ENCODE measurements around the gene PPP1R7.

- no peak for TF ChIP-seq EP300 (IDR thresholded peaks at IDR 0.05)
- TF ChIP-seq, protein P1, sequence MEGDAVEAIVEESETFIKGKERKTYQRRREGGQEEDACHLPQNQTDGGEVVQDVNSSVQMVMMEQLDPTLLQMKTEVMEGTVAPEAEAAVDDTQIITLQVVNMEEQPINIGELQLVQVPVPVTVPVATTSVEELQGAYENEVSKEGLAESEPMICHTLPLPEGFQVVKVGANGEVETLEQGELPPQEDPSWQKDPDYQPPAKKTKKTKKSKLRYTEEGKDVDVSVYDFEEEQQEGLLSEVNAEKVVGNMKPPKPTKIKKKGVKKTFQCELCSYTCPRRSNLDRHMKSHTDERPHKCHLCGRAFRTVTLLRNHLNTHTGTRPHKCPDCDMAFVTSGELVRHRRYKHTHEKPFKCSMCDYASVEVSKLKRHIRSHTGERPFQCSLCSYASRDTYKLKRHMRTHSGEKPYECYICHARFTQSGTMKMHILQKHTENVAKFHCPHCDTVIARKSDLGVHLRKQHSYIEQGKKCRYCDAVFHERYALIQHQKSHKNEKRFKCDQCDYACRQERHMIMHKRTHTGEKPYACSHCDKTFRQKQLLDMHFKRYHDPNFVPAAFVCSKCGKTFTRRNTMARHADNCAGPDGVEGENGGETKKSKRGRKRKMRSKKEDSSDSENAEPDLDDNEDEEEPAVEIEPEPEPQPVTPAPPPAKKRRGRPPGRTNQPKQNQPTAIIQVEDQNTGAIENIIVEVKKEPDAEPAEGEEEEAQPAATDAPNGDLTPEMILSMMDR (IDR thresholded peaks at IDR 0.05), result no peak
- TF ChIP-seq POLR2A (IDR thresholded peaks at IDR 0.05), result no peak
- TF ChIP-seq POLR2AphosphoS5 (IDR thresholded peaks at IDR 0.05), result no peak
These were observed 34.9 kb upstream of the PPP1R7 start for GRCh38 chr2:241115361-241115760.
